IMR-90 (cell line): ENCODE results near the gene AFTPH.

Source experiments
- CEBPB ChIP-seq: IDR thresholded peaks from 2 replicates; pipeline ENCODE4 v1.6.1; 2012; ENCODE audit warnings: low read depth, low read length, improper control_type of control experiment
- CHD1 ChIP-seq: IDR thresholded peaks from 2 replicates; pipeline ENCODE4 v1.6.1; 2012; ENCODE audit warnings: low read depth, low read length, improper control_type of control experiment
- FOS ChIP-seq: fragments of 150-350 bp; IDR thresholded peaks from 2 replicates; pipeline ENCODE4 v1.6.1; 2016; ENCODE audit warnings: low read depth, low read length
- POLR2A ChIP-seq: IDR thresholded peaks from 2 replicates; pipeline ENCODE4 v1.6.1; 2012; ENCODE audit warnings: mild to moderate bottlenecking, low read depth, low read length
- RAD21 ChIP-seq: IDR thresholded peaks from 2 replicates; pipeline ENCODE4 v1.6.1; 2012; ENCODE audit warnings: low read length, improper control_type of control experiment
- RFX5 ChIP-seq: IDR thresholded peaks from 2 replicates; pipeline ENCODE4 v1.8.0; 2012; ENCODE audit warnings: low read depth, mild to moderate bottlenecking, low read length, moderate library complexity
- TF ChIP-seq, protein P1 (sequence below): conservative IDR thresholded peaks from 2 replicates; pipeline ENCODE4 v1.5.1; 2012; ENCODE audit warnings: mild to moderate bottlenecking, low read depth, low read length, improper control_type of control experiment
- TF ChIP-seq, protein P2 (sequence below): fragments of 150-350 bp; IDR thresholded peaks from 2 replicates; pipeline ENCODE4 v1.6.1; 2017; ENCODE audit warnings: mild to moderate bottlenecking, antibody characterized with exemption, low read length, low read depth

DNA sequence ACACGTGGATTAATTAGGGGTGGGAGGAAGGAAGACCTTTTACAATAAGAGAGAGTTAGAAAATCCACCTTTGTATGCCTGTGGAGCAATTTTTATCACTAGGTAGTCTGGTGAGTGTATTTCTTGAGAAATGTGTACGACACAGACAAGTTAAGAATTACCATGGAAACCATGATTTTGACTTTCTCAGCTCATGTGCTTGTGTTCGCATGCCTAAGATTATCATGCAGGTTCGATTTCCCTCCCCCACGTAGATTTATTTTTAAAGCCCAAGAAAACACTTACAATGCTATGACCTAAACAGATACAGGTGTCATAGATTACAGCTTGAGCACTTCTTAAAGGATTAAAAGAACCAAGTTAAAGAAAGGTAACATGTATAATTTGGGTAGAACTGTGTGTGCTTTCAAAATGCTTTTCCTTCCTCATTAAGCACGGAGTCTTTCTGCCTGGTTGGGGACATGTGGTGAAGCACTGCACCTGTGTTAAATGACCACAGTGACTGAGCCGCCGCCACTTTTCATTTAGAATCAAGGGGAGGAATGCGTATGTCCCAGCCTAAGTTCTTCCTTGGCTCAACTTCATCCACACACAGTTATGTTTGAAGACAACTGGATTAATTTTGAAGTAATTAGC is 113.0 kb downstream of the AFTPH start:
- TF ChIP-seq RFX5 = no peak
- TF ChIP-seq, protein P1, sequence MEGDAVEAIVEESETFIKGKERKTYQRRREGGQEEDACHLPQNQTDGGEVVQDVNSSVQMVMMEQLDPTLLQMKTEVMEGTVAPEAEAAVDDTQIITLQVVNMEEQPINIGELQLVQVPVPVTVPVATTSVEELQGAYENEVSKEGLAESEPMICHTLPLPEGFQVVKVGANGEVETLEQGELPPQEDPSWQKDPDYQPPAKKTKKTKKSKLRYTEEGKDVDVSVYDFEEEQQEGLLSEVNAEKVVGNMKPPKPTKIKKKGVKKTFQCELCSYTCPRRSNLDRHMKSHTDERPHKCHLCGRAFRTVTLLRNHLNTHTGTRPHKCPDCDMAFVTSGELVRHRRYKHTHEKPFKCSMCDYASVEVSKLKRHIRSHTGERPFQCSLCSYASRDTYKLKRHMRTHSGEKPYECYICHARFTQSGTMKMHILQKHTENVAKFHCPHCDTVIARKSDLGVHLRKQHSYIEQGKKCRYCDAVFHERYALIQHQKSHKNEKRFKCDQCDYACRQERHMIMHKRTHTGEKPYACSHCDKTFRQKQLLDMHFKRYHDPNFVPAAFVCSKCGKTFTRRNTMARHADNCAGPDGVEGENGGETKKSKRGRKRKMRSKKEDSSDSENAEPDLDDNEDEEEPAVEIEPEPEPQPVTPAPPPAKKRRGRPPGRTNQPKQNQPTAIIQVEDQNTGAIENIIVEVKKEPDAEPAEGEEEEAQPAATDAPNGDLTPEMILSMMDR = no peak
- TF ChIP-seq POLR2A = no peak
- no peak for TF ChIP-seq RAD21
- TF ChIP-seq CEBPB = no peak
- TF ChIP-seq, protein P2, sequence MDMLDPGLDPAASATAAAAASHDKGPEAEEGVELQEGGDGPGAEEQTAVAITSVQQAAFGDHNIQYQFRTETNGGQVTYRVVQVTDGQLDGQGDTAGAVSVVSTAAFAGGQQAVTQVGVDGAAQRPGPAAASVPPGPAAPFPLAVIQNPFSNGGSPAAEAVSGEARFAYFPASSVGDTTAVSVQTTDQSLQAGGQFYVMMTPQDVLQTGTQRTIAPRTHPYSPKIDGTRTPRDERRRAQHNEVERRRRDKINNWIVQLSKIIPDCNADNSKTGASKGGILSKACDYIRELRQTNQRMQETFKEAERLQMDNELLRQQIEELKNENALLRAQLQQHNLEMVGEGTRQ = no peak
- no peak for TF ChIP-seq CHD1
- no peak for TF ChIP-seq FOS
